Mucosa of descending colon (tissue), 3 donors: Measurements from ENCODE around the gene NFASC. TPM values are rescaled to one million over a fixed set of nuclear protein-coding genes. Genes with fewer than 3 reads are reported as not detected.

Source experiments
- ATAC-seq: fragments of 200-7000 bp; cut with Tn5 transposase; one replicate; pipeline ENCODE4 v1.9.1; 2020; ENCODE audit warnings: mild to moderate bottlenecking, moderate library complexity
- DNase-seq, 3 donors: peaks; one replicate each; pipeline ENCODE4 v3.0.0-alpha.2; 2020
- H3K36me3 ChIP-seq: fragments of 200-600 bp; one replicate; pipeline ENCODE4 v1.8.0; 2021; ENCODE audit warnings: low read depth, mild to moderate bottlenecking
- H3K4me1 ChIP-seq: fragments of 200-600 bp; one replicate; pipeline ENCODE4 v1.8.0; 2021; ENCODE audit warnings: low read depth, mild to moderate bottlenecking
- H3K4me3 ChIP-seq: fragments of 200-600 bp; one replicate; pipeline ENCODE4 v1.8.0; 2021; ENCODE audit warnings: mild to moderate bottlenecking
- H3K9me3 ChIP-seq: fragments of 200-600 bp; one replicate; pipeline ENCODE4 v1.8.0; 2021; ENCODE audit warnings: mild to moderate bottlenecking
- intact Hi-C, 2 donors: fragments of 100-400 bp; cut with DNase I in 1 of 2; cut with micrococcal nuclease in 1 of 2; formaldehyde crosslinking; loops; one replicate each; pipeline versions ENCODE4 v1.11.0 to v1.11.1; 2022; cut with DNase I, micrococcal nuclease
- total RNA-seq, 3 donors: library from RNA; stranded (reverse); fragmentation: NEBNext Ultra II Directional in 2 of 3; extraction: Animal tissue kit (Norgen Biotek cat#: 25700) in 2 of 3; gene quantifications; one replicate each; pipeline versions ENCODE4 v1.2.1 to v1.2.4, GENCODE V29; 2021 to 2023
- TF ChIP-seq, protein P1 (sequence below): fragments of 200-600 bp; IDR thresholded peaks from one replicate; pipeline ENCODE4 v1.8.0; 2022; ENCODE audit warnings: antibody characterized with exemption, mild to moderate bottlenecking
- donor health status: DM: no; HTN: no; CAD: no; lungs with moderate emphysema.
- donor health status: DM: no; HTN: no; CAD: no.
- donor health status: DM: no; HTN: yes; CAD: no.

NFASC gene
- total RNA-seq, 3 donors from 2014 or later = 12.3 to 27.6 (median 22.7) TPM

DNA sequence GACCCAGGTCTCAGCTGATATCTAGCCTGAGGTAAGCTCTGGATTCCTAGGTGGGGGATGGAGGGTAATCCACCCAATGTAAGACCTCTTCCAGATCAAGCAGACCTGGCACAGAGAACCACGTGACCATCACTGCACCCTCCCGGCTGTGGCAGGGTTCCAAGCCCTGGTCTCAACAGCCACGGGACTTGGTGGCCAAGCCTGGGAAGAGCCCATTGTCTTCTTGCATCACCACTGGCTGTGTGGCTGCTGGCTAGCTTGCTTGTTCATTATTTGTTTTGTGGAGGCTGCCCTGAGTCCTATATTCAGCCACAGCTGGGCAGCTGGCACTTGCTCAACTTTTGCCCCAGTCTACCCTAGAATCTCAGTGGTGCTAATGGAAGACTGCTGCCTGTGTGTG lies 24.1 kb upstream of the NFASC start:
- Histone ChIP-seq H3K36me3 (no peaks in the 10 kb centered on the region), H3K4me3 (no peak overlapping the region), H3K9me3 (no peaks in the 10 kb centered on the region), H3K4me1 (no peaks in the 10 kb centered on the region)
- no peak for DNase-seq
- TF ChIP-seq, protein P1, sequence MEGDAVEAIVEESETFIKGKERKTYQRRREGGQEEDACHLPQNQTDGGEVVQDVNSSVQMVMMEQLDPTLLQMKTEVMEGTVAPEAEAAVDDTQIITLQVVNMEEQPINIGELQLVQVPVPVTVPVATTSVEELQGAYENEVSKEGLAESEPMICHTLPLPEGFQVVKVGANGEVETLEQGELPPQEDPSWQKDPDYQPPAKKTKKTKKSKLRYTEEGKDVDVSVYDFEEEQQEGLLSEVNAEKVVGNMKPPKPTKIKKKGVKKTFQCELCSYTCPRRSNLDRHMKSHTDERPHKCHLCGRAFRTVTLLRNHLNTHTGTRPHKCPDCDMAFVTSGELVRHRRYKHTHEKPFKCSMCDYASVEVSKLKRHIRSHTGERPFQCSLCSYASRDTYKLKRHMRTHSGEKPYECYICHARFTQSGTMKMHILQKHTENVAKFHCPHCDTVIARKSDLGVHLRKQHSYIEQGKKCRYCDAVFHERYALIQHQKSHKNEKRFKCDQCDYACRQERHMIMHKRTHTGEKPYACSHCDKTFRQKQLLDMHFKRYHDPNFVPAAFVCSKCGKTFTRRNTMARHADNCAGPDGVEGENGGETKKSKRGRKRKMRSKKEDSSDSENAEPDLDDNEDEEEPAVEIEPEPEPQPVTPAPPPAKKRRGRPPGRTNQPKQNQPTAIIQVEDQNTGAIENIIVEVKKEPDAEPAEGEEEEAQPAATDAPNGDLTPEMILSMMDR = no peak
- ATAC-seq = no peak
- intact Hi-C loops = no loop called here

DNA sequence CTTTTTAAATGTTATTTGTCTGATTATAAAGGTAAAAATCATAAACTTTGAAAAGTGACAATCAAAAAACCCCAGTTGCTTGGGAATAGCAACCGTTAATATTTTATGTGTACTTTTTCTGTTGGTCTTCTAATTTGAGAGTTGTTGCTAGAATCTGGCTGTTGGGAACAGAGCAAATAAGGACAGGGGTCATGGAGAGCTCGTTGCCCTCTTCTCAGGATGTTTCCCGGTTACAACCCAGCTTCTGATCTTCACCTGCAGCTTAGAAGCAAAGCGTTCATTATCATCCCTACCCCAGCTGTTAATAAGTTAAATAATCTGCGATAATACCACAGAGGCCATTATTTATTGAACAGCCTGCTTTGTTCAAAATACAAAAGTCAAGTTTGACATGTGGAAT lies 22.1 kb upstream of the NFASC start:
- no peaks in the 10 kb centered on the region for H3K36me3 ChIP-seq
- TF ChIP-seq, protein P1 = no peak
- no peaks in the 10 kb centered on the region for H3K4me1 ChIP-seq
- no peak for DNase-seq
- intact Hi-C loops = no loop called here
- H3K9me3 ChIP-seq = no peaks in the 10 kb centered on the region
- ATAC-seq = no peak
- no peak overlapping the region for H3K4me3 ChIP-seq

DNA sequence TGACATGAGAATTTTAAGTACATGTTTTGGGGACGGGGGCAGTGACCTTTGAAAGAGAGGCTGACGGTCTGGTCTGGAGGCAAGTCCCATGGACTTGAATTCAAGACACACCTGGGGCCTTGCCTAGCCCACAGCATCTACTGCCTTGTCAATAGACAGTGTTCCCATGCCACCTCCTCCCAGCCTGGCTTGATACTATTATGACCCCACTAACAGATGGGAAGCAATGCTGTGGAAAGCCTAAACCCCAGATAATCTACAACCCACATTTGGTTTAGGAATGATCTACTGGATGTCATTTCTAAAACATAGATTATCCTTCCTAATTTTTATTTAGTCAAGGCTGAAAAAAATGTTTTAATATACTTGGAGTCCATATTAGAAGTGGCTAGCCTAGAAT lies 17.8 kb upstream of the NFASC start:
- DNase-seq = no peak
- Histone ChIP-seq H3K36me3 (no peaks in the 10 kb centered on the region), H3K4me1 (no peaks in the 10 kb centered on the region), H3K4me3 (no peak overlapping the region), H3K9me3 (no peaks in the 10 kb centered on the region)
- intact Hi-C loops = no loop called here
- TF ChIP-seq, protein P1 = no peak
- no peak for ATAC-seq

DNA sequence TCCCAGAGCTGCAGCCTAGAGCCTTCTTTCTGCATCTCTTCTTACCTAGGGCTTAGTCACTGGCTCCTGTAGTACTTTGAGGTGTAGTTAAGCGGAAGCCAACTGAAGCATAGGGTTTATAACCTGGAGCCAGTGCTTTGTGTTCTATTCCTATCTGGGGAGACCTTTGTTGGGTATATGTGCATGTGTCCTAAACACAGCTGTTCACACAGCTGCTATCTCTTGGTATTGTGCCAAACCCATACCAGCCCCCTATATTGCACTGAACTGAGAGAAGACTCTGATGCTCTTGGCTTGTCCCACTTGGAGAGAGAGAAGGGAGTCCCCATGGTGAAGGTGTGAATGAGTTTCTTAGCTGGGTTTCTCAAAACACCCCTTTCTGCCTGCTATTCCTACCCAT lies 17.2 kb upstream of the NFASC start:
- TF ChIP-seq, protein P1 = no peak
- no peaks in the 10 kb centered on the region for H3K36me3 ChIP-seq
- no peaks in the 10 kb centered on the region for H3K4me1 ChIP-seq

DNA sequence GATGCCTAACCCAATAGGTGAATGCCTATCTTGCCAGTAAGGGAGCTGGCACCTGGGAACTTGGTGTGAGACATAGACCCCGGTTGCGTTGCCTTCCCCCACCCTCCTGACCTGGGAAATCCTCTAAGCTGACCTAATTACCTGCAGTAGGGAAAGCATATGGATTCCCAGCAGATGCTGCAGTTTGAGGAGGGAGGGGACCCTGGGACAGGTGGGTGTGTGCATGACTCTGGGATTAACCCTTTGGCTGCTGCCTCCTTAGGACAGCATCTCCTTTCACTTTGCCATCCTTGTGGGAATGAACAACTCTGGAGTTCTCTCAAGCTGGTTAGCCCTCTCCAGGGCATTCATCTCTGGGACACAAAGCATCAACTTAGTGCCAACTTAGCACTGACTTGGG lies 16.4 kb upstream of the NFASC start:
- no peak for DNase-seq
- intact Hi-C loops = no loop called here
- Histone ChIP-seq H3K4me1 (no peaks in the 10 kb centered on the region), H3K4me3 (no peak overlapping the region), H3K9me3 (no peaks in the 10 kb centered on the region), H3K36me3 (no peaks in the 10 kb centered on the region)
- no peak for ATAC-seq
- TF ChIP-seq, protein P1 = no peak

More for the DNA sequence above, 17.2 kb upstream of the NFASC start:
- ATAC-seq (no peak), DNase-seq (no peak)
- Histone ChIP-seq H3K4me3 (no peak overlapping the region), H3K9me3 (no peaks in the 10 kb centered on the region)
- intact Hi-C loops = no loop called here

DNA sequence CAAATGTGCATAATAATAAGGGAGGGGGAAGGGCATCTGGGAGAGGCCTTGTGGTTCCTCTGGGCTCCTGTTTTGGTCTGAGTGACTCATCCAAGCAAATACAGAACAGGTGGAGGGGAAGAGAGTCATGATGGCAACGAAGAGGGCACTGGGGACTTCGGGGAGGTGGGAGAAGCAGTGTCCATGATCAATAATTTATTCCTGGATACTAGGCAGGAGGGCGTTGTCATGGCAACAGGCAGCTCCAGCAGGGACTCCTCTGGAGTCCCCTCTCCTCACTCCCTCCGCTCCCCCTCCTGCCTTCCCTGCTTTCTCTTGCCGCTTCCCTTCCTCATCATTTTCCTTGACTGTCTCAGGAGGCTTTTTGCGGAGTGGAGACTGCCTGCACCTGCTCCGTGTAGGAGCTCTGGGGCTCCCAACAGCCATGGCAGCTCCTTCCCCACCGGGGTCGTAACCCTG lies 12.3 kb upstream of the NFASC start:
- no peaks in the 10 kb centered on the region for H3K36me3 ChIP-seq
- DNase-seq (no peak), ATAC-seq (no peak)
- intact Hi-C loops = no loop called here
- no peak overlapping the region for H3K4me3 ChIP-seq
- no peaks in the 10 kb centered on the region for H3K9me3 ChIP-seq
- TF ChIP-seq, protein P1 = no peak
- H3K4me1 ChIP-seq = no peaks in the 10 kb centered on the region
